OCI-LY1 (cell line): ENCODE data around the gene PAK5.

Experiments used
- CTCF ChIP-seq: fragments of 200-600 bp; sonication (generic), shearing (Covaris generic); IDR thresholded peaks from 2 replicates; pipeline ENCODE4 v1.5.1; 2017; ENCODE audit warnings: mild to moderate bottlenecking, antibody characterized with exemption, low read length, moderate library complexity, mixed read lengths
- EZH2 ChIP-seq: fragments of 200-600 bp; sonication (generic), shearing (Covaris generic); IDR thresholded peaks from 2 replicates; pipeline ENCODE4 v1.8.0; 2017; ENCODE audit warnings: borderline replicate concordance, mixed run types, mild to moderate bottlenecking, antibody characterized with exemption, low read length, moderate library complexity, mixed read lengths

- TF ChIP-seq CTCF (no peak), EZH2 (no peak)
Measured at GRCh38 chr20:9739991-9740390, 98.9 kb downstream of the PAK5 start.
